B cell (primary cell): ENCODE measurements around the gene EEF1A1. TPM values are rescaled to one million over a fixed set of nuclear protein-coding genes. Genes with fewer than 3 reads are reported as not detected.

Experiments used
- ATAC-seq: fragments of 200-7000 bp; cut with Tn5 transposase; one replicate; pipeline ENCODE4 v1.10.0; 2021; ENCODE audit warnings: low read depth, mild to moderate bottlenecking, moderate number of reproducible peaks, moderate library complexity
- CTCF ChIA-PET: fragments of 350-600 bp; sonication (Branson Sonifier 250); formaldehyde crosslinking; loops from one replicate; lab custom pipeline; 2021; ENCODE audit warnings: antibody characterized with exemption, inconsistent platforms; lab: Charles Lee
- POLR2A ChIA-PET: fragments of 350-600 bp; sonication (Branson Sonifier 250); formaldehyde crosslinking; loops from one replicate; lab custom pipeline; 2021; ENCODE audit warnings: antibody characterized with exemption; lab: Charles Lee
- DNase-seq: peaks from one replicate; pipeline ENCODE4 v3.0.0; 2013
- H2AFZ ChIP-seq: 2 replicates; pipeline ENCODE4 v1.6.1; 2012; ENCODE audit warnings: mild to moderate bottlenecking, low read depth, low read length; ENCODE audit not compliant: insufficient read depth, poor library complexity, severe bottlenecking
- H3K27ac ChIP-seq, 2 donors: 1 replicate in 1 of 2; 2 replicates in 1 of 2; pipeline ENCODE4 v1.5.1; 2012 to 2013; ENCODE audit warnings: low read length in 2 of 2, mild to moderate bottlenecking in 2 of 2, moderate library complexity in 1 of 2
- H3K27me3 ChIP-seq, 4 experiments: fragments of 200-600 bp in 1 of 4; sonication (generic) in 1 of 4; replicated peaks in 1 of 4; 1 replicate in 2 of 4; 2 replicates in 2 of 4; pipeline versions ENCODE4 v1.6.1 to v1.7.0; 2013 to 2016; ENCODE audit warnings: low read length in 3 of 4, mild to moderate bottlenecking in 2 of 4, mixed read lengths in 1 of 4, moderate library complexity in 1 of 4; ENCODE audit not compliant: insufficient read depth in 4 of 4, control insufficient read depth in 3 of 4; ENCODE audit errors: control extremely low read depth in 1 of 4
- H3K36me3 ChIP-seq, 2 experiments: replicated peaks in 1 of 2; 1 replicate in 1 of 2; 2 replicates in 1 of 2; pipeline versions ENCODE4 v1.6.1 to v1.7.1; 2013; ENCODE audit warnings: low read length in 1 of 2; ENCODE audit not compliant: insufficient read depth in 2 of 2, control insufficient read depth in 1 of 2; ENCODE audit errors: control extremely low read depth in 1 of 2, extremely low read depth in 1 of 2
- H3K4me1 ChIP-seq, 2 donors: fragments of 200-600 bp in 1 of 2; sonication (generic) in 1 of 2; 1 replicate in 1 of 2; 2 replicates in 1 of 2; pipeline versions ENCODE4 v1.5.1 to v1.6.1; 2013 to 2017; ENCODE audit warnings: low read length in 2 of 2; ENCODE audit not compliant: control insufficient read depth in 2 of 2, insufficient read depth in 2 of 2
- H3K4me2 ChIP-seq: replicated peaks from 2 replicates; pipeline ENCODE3; 2012; ENCODE audit warnings: mild to moderate bottlenecking, low read depth, low read length; ENCODE audit not compliant: poor library complexity, severe bottlenecking
- H3K4me3 ChIP-seq, 5 experiments: fragments of 200-600 bp in 1 of 5; sonication (generic) in 1 of 5; 1 replicate in 3 of 5; 2 replicates in 2 of 5; pipeline versions ENCODE4 v1.5.1 to v1.7.0; 2011 to 2016; ENCODE audit warnings: low read length in 4 of 5, mild to moderate bottlenecking in 4 of 5, low read depth in 2 of 5, control low read depth in 1 of 5, moderate library complexity in 1 of 5; ENCODE audit not compliant: insufficient read depth in 1 of 5; ENCODE audit errors: control extremely low read depth in 1 of 5, extremely low read depth in 1 of 5
- H3K79me2 ChIP-seq: fragments of 200-600 bp; sonication (generic); one replicate; pipeline ENCODE4 v1.6.0; 2016; ENCODE audit warnings: low read length; ENCODE audit not compliant: control insufficient read depth, insufficient read depth
- H3K9ac ChIP-seq: fragments of 200-600 bp; sonication (generic); 2 replicates; pipeline ENCODE4 v1.6.1; 2017; ENCODE audit warnings: mild to moderate bottlenecking, low read length, moderate library complexity
- H3K9me3 ChIP-seq, 3 donors: one replicate each; pipeline versions ENCODE4 v1.6.1 to v1.7.1; 2013; ENCODE audit warnings: low read length in 2 of 3; ENCODE audit not compliant: control insufficient read depth in 2 of 3, insufficient read depth in 1 of 3; ENCODE audit errors: control extremely low read depth in 1 of 3
- H4K20me1 ChIP-seq: 2 replicates; pipeline ENCODE4 v1.6.0; 2012; ENCODE audit warnings: mild to moderate bottlenecking, low read length; ENCODE audit not compliant: insufficient read depth, control insufficient read depth, poor library complexity, severe bottlenecking
- H3K27ac Mint-ChIP-seq: one replicate; pipeline ENCODE4 v1.8.0; 2021; ENCODE audit warnings: mixed read lengths
- H3K27me3 Mint-ChIP-seq: one replicate; pipeline ENCODE4 v1.8.0; 2021; ENCODE audit warnings: mixed read lengths
- H3K4me1 Mint-ChIP-seq: one replicate; pipeline ENCODE4 v1.8.0; 2021; ENCODE audit warnings: mixed read lengths
- H3K4me3 Mint-ChIP-seq: one replicate; pipeline ENCODE4 v1.8.0; 2021; ENCODE audit warnings: mixed read lengths
- H3K9me3 Mint-ChIP-seq: one replicate; pipeline ENCODE4 v1.8.0; 2022; ENCODE audit warnings: mixed read lengths; ENCODE audit not compliant: insufficient read depth
- EZH2 ChIP-seq: IDR thresholded peaks from 2 replicates; pipeline ENCODE4 v1.6.1; 2012; ENCODE audit warnings: borderline replicate concordance, low read depth, mild to moderate bottlenecking, moderate library complexity, low read length; ENCODE audit not compliant: insufficient read depth, poor library complexity, severe bottlenecking
- WGBS: methylation state at CpG from one replicate; pipeline ENCODE4 v1.1.5; 2013; ENCODE audit warnings: missing lambda C conversion rate; ENCODE audit not compliant: insufficient coverage; 5-methylcytosine and 5-hydroxymethylcytosine counted together
- intact Hi-C: fragments of 100-400 bp; cut with micrococcal nuclease; formaldehyde crosslinking; loops from one replicate; pipeline ENCODE4 v1.10.0; 2022
- polyA plus RNA-seq: library from polyadenylated mRNA; depleted of rRNA; stranded (reverse); fragments of >200 nt; gene quantifications from 2 replicates; pipeline ENCODE4 v1.2.3, GENCODE V29; 2012
- total RNA-seq, 2 donors: library from RNA; stranded (reverse); fragments of 120-200 nt in 1 of 2; gene quantifications; 1 replicate in 1 of 2; 2 replicates in 1 of 2; pipeline versions ENCODE4 v1.2.3 to v1.2.4, GENCODE V29; 2013 to 2022
- TF ChIP-seq, protein P1 (sequence below): fragments of 200-600 bp; IDR thresholded peaks from one replicate; pipeline ENCODE4 v1.8.0; 2022; ENCODE audit warnings: antibody characterized with exemption, mild to moderate bottlenecking

EEF1A1 gene
- total and polyA plus RNA-seq, 2 donors (not counting 1 experiment from before 2014, with no cell fraction given) = 9,671 to 12,769 TPM

- H3K4me1 Mint-ChIP-seq = no peaks in the 10 kb centered on the region
- Histone ChIP-seq H4K20me1 (no peaks in the 10 kb centered on the region), H3K27ac (no peak overlapping the region), H3K36me3 (no peaks in the 10 kb centered on the region), H3K4me1 (no peaks in the 10 kb centered on the region), H3K27me3 (no peaks in the 10 kb centered on the region), H3K9me3 (no peaks in the 10 kb centered on the region), H3K4me2 (no peak overlapping the region), H3K9ac (no peak overlapping the region), H3K4me3 (no peak overlapping the region), H3K79me2 (no peaks in the 10 kb centered on the region), H2AFZ (no peak overlapping the region)
- 87% methylated on average over 6 of the region's 10 CpGs for WGBS
- no peak for DNase-seq
- ATAC-seq = no peak
- intact Hi-C loops = no loop called here
- CTCF ChIA-PET = interaction anchor here (0.6 kb wide), 1 partner anchor 65 kb away, joined by 5 read pairs; no protein-coding TSS in a partner anchor
- H3K4me3 Mint-ChIP-seq = no peak overlapping the region
- no peak for TF ChIP-seq EZH2
- TF ChIP-seq, protein P1, sequence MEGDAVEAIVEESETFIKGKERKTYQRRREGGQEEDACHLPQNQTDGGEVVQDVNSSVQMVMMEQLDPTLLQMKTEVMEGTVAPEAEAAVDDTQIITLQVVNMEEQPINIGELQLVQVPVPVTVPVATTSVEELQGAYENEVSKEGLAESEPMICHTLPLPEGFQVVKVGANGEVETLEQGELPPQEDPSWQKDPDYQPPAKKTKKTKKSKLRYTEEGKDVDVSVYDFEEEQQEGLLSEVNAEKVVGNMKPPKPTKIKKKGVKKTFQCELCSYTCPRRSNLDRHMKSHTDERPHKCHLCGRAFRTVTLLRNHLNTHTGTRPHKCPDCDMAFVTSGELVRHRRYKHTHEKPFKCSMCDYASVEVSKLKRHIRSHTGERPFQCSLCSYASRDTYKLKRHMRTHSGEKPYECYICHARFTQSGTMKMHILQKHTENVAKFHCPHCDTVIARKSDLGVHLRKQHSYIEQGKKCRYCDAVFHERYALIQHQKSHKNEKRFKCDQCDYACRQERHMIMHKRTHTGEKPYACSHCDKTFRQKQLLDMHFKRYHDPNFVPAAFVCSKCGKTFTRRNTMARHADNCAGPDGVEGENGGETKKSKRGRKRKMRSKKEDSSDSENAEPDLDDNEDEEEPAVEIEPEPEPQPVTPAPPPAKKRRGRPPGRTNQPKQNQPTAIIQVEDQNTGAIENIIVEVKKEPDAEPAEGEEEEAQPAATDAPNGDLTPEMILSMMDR = no peak
- no peak overlapping the region for H3K27ac Mint-ChIP-seq
- POLR2A ChIA-PET = no interaction called here
- H3K27me3 Mint-ChIP-seq = no peaks in the 10 kb centered on the region
- no peaks in the 10 kb centered on the region for H3K9me3 Mint-ChIP-seq
These were observed 17.4 kb upstream of the EEF1A1 start for GRCh38 chr6:73538116-73538779.

DNA sequence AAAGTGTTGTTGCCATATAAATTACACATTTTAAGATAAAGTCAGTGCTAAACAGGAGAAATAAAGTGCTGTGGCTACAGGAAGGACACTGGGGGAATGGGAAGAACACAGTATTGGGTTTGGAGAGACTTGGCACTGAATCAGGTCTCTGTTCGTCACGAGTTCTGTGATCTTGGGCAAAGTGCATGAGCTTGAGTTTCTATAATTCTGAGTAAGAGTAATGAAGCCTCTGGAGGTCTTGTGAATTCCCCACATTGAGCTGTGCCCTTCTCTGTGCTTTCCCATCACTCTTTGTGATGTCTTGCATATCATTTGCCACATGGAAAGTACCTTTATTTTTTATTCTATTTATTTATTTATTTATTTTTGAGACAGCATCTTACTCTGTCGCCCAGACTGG is 16.8 kb upstream of the EEF1A1 start:
- TF ChIP-seq, protein P1 = no peak
- no peak for TF ChIP-seq EZH2
- Histone ChIP-seq H3K79me2 (no peaks in the 10 kb centered on the region), H3K36me3 (no peaks in the 10 kb centered on the region), H3K9me3 (no peaks in the 10 kb centered on the region), H3K4me1 (no peaks in the 10 kb centered on the region), H3K27ac (no peak overlapping the region), H3K27me3 (no peaks in the 10 kb centered on the region), H3K4me2 (no peak overlapping the region), H3K4me3 (no peak overlapping the region), H4K20me1 (no peaks in the 10 kb centered on the region), H2AFZ (no peak overlapping the region), H3K9ac (no peak overlapping the region)
- ATAC-seq (no peak), DNase-seq (no peak)
- Mint-ChIP-seq H3K27me3 (no peaks in the 10 kb centered on the region), H3K4me1 (no peaks in the 10 kb centered on the region), H3K4me3 (no peak overlapping the region), H3K9me3 (no peaks in the 10 kb centered on the region), H3K27ac (no peak overlapping the region)
- intact Hi-C loops = no loop called here
- ChIA-PET CTCF (interaction anchor here (0.6 to 1.0 kb wide), 2 partner anchors 65 to 74 kb away, joined by 3 to 5 read pairs; no protein-coding TSS in a partner anchor), POLR2A (no interaction called here)
- WGBS = 71% methylated on average over 1 of the region's 3 CpGs
